Mesendoderm (in vitro differentiated cells): Measurements from ENCODE around the gene PALLD.

Source experiments
- DNase-seq: peaks from one replicate; pipeline ENCODE4 v3.0.0; 2013
- H2AK5ac ChIP-seq: 2 replicates; pipeline ENCODE4 v1.6.1; 2013; ENCODE audit warnings: low read length, inconsistent platforms
- H2BK120ac ChIP-seq: 2 replicates; pipeline ENCODE4 v1.6.1; 2013; ENCODE audit warnings: low read depth, mild to moderate bottlenecking, low read length, moderate library complexity, mixed read lengths
- H2BK15ac ChIP-seq: replicated peaks from 2 replicates; pipeline ENCODE4 v1.6.1; 2013; ENCODE audit warnings: low read depth, mild to moderate bottlenecking, moderate library complexity
- H2BK5ac ChIP-seq: 2 replicates; pipeline ENCODE4 v1.6.1; 2013; ENCODE audit warnings: low read length, inconsistent platforms
- H3K18ac ChIP-seq: 2 replicates; pipeline ENCODE4 v1.6.1; 2013; ENCODE audit warnings: mild to moderate bottlenecking, low read length, mixed read lengths
- H3K23ac ChIP-seq: one replicate; pipeline ENCODE4 v1.6.1; 2013; ENCODE audit warnings: low read length
- H3K27ac ChIP-seq: 2 replicates; pipeline ENCODE4 v1.5.1; 2013; ENCODE audit warnings: low read depth, mild to moderate bottlenecking, inconsistent platforms, low read length, moderate library complexity
- H3K27me3 ChIP-seq: 2 replicates; pipeline ENCODE4 v1.6.1; 2013; ENCODE audit warnings: low read length, control low read depth, mild to moderate bottlenecking, inconsistent platforms; ENCODE audit not compliant: insufficient read depth, poor library complexity
- H3K36me3 ChIP-seq: 2 replicates; pipeline ENCODE4 v1.6.1; 2013; ENCODE audit warnings: low read length, inconsistent platforms; ENCODE audit not compliant: control insufficient read depth, insufficient read depth
- H3K4ac ChIP-seq: one replicate; pipeline ENCODE4 v1.6.1; 2013; ENCODE audit warnings: low read depth, mild to moderate bottlenecking, low read length, moderate library complexity
- H3K4me1 ChIP-seq: 2 replicates; pipeline ENCODE4 v1.6.1; 2013; ENCODE audit warnings: low read depth, low read length, inconsistent platforms; ENCODE audit not compliant: control insufficient read depth
- H3K4me2 ChIP-seq: 2 replicates; pipeline ENCODE4 v1.6.1; 2013; ENCODE audit warnings: low read length
- H3K4me3 ChIP-seq: 2 replicates; pipeline ENCODE4 v1.5.1; 2013; ENCODE audit warnings: mild to moderate bottlenecking, low read length
- H3K56ac ChIP-seq: one replicate; pipeline ENCODE4 v1.6.1; 2013; ENCODE audit warnings: low read length
- H3K79me1 ChIP-seq: 2 replicates; pipeline ENCODE4 v1.6.1; 2013; ENCODE audit warnings: low read length, inconsistent platforms
- H3K79me2 ChIP-seq: 2 replicates; pipeline ENCODE4 v1.6.1; 2013; ENCODE audit warnings: mild to moderate bottlenecking, low read length; ENCODE audit not compliant: control insufficient read depth, insufficient read depth
- H3K9ac ChIP-seq: 2 replicates; pipeline ENCODE4 v1.6.1; 2013; ENCODE audit warnings: low read length, inconsistent platforms
- H4K5ac ChIP-seq: one replicate; pipeline ENCODE4 v1.6.1; 2013; ENCODE audit warnings: low read length
- H4K8ac ChIP-seq: one replicate; pipeline ENCODE4 v1.6.1; 2013; ENCODE audit warnings: low read depth, mild to moderate bottlenecking, control low read depth, low read length, moderate library complexity
- WGBS: extraction: QIAGEN DNeasy Blood & Tissue Kit; methylation state at CpG from one replicate; pipeline ENCODE4 v1.1.7; 2013; ENCODE audit warnings: low lambda C conversion rate, missing lambda C conversion rate; ENCODE audit not compliant: insufficient coverage; ENCODE audit errors: extremely low coverage; 5-methylcytosine and 5-hydroxymethylcytosine counted together

PALLD gene

DNA sequence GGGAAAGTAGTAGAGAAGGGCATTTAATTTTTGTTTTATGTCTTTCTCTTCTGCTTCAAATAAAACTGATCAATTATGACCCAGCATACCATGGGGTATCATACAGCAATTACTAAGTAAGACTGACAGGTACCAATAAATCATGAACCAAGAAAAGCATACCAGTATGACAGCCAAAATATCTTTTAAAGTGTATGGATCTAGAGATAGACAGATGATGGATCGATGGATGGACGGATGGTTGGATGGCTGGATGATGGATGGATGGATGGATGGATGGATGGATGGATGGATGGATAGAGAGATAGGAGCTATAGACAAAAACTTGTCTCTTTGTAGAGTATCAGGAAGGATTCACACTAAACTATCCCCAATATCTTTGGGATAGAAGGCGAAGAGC is 18.0 kb upstream of the PALLD start:
- no peaks in the 10 kb centered on the region for H3K36me3 ChIP-seq
- H2AK5ac ChIP-seq: no peak overlapping the region
- no peak overlapping the region for H2BK15ac ChIP-seq
- H4K5ac ChIP-seq: no peak overlapping the region
- no peak overlapping the region for H2BK120ac ChIP-seq
- no peak overlapping the region for H4K8ac ChIP-seq
- H2BK5ac ChIP-seq: no peak overlapping the region
- H3K23ac ChIP-seq: no peak overlapping the region
- H3K4me1 ChIP-seq: no peaks in the 10 kb centered on the region
- no peak overlapping the region for H3K56ac ChIP-seq
- WGBS: 100% methylated on average over 2 of the region's 3 CpGs
- H3K27ac ChIP-seq: no peak overlapping the region
- H3K79me2 ChIP-seq: no peaks in the 10 kb centered on the region
- no peaks in the 10 kb centered on the region for H3K79me1 ChIP-seq
- no peak overlapping the region for H3K4ac ChIP-seq
- H3K4me2 ChIP-seq: no peak overlapping the region
- H3K4me3 ChIP-seq: no peak overlapping the region
- no peak for DNase-seq
- no peak overlapping the region for H3K18ac ChIP-seq
- no peaks in the 10 kb centered on the region for H3K27me3 ChIP-seq
- no peak overlapping the region for H3K9ac ChIP-seq

GRCh38 chr4:168480931-168481611 is 15.8 kb upstream of the PALLD start:
- Histone ChIP-seq H3K56ac (no peak overlapping the region), H3K27me3 (no peaks in the 10 kb centered on the region), H3K23ac (no peak overlapping the region), H3K79me2 (no peaks in the 10 kb centered on the region), H2BK120ac (no peak overlapping the region), H3K4ac (no peak overlapping the region), H3K4me3 (no peak overlapping the region), H3K4me2 (no peak overlapping the region), H3K9ac (no peak overlapping the region), H3K18ac (no peak overlapping the region), H3K4me1 (no peaks in the 10 kb centered on the region), H2BK15ac (no peak overlapping the region), H2AK5ac (no peak overlapping the region), H3K79me1 (no peaks in the 10 kb centered on the region), H4K8ac (no peak overlapping the region), H3K27ac (no peak overlapping the region), H2BK5ac (no peak overlapping the region), H4K5ac (no peak overlapping the region), H3K36me3 (no peaks in the 10 kb centered on the region)
- WGBS: no CpG with 5 or more reads among the region's 7 CpGs
- no peak for DNase-seq

DNA sequence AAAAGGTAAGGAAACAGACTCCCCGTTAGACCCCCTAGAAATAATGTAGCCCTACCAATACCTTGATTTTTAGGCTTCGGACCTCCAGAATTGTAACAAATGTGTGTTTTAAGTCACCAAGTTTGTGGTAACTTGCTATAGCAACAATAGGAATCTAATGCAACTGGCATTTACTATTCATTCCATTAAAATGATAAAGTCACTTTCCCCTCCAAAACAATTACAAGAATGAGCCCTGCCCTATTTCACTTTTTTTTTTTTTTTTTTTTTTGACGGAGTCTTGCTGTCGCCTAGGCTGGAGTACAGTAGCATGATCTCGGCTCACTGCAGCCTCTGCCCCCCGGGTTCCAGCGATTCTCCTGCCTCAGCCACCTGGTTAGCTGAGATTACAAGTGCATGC is 13.0 kb upstream of the PALLD start:
- Histone ChIP-seq H3K4me2 (no peak overlapping the region), H3K79me1 (no peaks in the 10 kb centered on the region), H3K18ac (no peak overlapping the region), H3K4me3 (no peak overlapping the region), H3K4ac (no peak overlapping the region), H3K23ac (no peak overlapping the region), H3K56ac (no peak overlapping the region), H3K79me2 (no peaks in the 10 kb centered on the region), H3K27me3 (no peaks in the 10 kb centered on the region), H4K5ac (no peak overlapping the region), H3K4me1 (no peaks in the 10 kb centered on the region), H3K36me3 (no peaks in the 10 kb centered on the region), H2BK5ac (no peak overlapping the region), H3K9ac (no peak overlapping the region), H4K8ac (no peak overlapping the region), H3K27ac (no peak overlapping the region), H2BK15ac (no peak overlapping the region), H2AK5ac (no peak overlapping the region), H2BK120ac (no peak overlapping the region)
- DNase-seq: no peak
- WGBS: no CpG with 5 or more reads among the region's 7 CpGs

DNA sequence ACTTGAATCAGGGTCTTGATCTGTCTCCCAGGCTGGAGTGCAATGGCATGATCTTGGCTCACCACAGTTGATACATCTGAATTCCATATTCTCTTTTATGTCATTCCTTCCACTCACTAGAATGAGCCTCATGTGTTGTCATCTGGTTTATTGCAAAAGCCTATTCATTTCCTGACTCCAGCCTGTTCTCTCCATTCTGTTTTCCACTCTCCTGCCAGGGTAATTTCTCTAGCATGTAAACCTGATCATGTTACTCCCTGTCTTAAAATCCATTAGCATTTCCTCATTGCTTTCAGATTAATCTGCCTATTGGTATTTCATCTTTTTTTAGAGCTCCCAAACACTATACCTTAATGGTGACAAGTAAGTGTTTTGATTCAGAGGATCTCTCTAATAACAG is 12.2 kb upstream of the PALLD start:
- Histone ChIP-seq H2BK120ac (no peak overlapping the region), H3K56ac (no peak overlapping the region), H3K4me2 (no peak overlapping the region), H4K5ac (no peak overlapping the region), H3K79me1 (no peaks in the 10 kb centered on the region), H2BK5ac (no peak overlapping the region), H3K79me2 (no peaks in the 10 kb centered on the region), H3K23ac (no peak overlapping the region), H3K27me3 (no peaks in the 10 kb centered on the region), H4K8ac (no peak overlapping the region), H3K4me1 (no peaks in the 10 kb centered on the region), H3K27ac (no peak overlapping the region), H3K4ac (no peak overlapping the region), H3K9ac (no peak overlapping the region), H2AK5ac (no peak overlapping the region), H3K36me3 (no peaks in the 10 kb centered on the region), H3K4me3 (no peak overlapping the region), H2BK15ac (no peak overlapping the region), H3K18ac (no peak overlapping the region)
- DNase-seq: no peak

DNA sequence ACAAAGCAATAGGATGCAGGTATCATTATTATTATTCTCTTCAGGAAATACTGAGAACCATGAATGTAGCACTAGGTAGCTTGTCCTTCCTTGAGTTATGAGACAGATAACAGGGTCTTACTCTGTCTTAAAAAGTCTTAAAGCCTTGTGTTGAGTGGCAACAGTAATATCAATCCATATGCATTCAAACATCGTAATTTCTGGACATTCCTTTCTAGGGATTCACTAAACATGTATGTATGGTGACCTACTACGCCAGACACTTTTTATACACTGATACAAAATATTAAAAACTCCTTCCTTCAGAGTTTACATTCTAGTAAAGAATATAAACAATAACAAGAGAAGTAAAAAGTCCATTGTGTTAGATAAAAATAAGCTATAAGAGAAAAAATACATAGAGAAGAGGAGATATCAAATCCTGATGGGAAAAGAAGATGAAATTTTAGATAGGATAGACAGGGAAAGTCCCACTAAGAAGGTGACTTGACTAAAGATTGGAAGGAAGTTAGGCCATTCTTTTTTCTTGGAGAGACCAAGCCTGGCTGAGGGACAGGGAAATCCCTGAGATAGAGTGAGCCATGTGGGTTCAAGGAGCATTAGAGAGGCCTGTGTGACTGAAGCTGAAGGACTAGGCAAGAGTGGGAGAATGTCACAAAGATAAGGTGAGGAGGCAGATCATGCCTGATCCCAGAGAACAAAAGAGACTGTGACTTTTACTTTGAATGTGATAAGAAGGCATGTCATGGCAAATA is 11.5 kb upstream of the PALLD start:
- H3K4me3 ChIP-seq: no peak overlapping the region
- H3K4me1 ChIP-seq: no peaks in the 10 kb centered on the region
- H3K27ac ChIP-seq: no peak overlapping the region
- H3K79me1 ChIP-seq: no peaks in the 10 kb centered on the region
- WGBS: no CpG with 5 or more reads among the region's 2 CpGs
- no peak overlapping the region for H2BK15ac ChIP-seq
- H3K79me2 ChIP-seq: no peaks in the 10 kb centered on the region
- no peak overlapping the region for H4K8ac ChIP-seq
- no peak overlapping the region for H2AK5ac ChIP-seq
- H3K56ac ChIP-seq: no peak overlapping the region
- peak; percentile 49 for DNase-seq
- no peak overlapping the region for H3K9ac ChIP-seq
- H3K36me3 ChIP-seq: no peaks in the 10 kb centered on the region
- H3K18ac ChIP-seq: no peak overlapping the region
- no peak overlapping the region for H4K5ac ChIP-seq
- H3K4ac ChIP-seq: no peak overlapping the region
- no peaks in the 10 kb centered on the region for H3K27me3 ChIP-seq
- H3K4me2 ChIP-seq: no peak overlapping the region
- H2BK120ac ChIP-seq: no peak overlapping the region
- no peak overlapping the region for H3K23ac ChIP-seq
- H2BK5ac ChIP-seq: no peak overlapping the region

- DNase-seq: peak; percentile 53
- no peak overlapping the region for H3K9ac ChIP-seq
- no peak overlapping the region for H4K8ac ChIP-seq
- H3K79me2 ChIP-seq: no peaks in the 10 kb centered on the region
- H3K79me1 ChIP-seq: no peaks in the 10 kb centered on the region
- H2BK120ac ChIP-seq: no peak overlapping the region
- no CpG with 5 or more reads among the region's 1 CpG for WGBS
- H3K4ac ChIP-seq: no peak overlapping the region
- H3K4me2 ChIP-seq: no peak overlapping the region
- H3K56ac ChIP-seq: no peak overlapping the region
- no peak overlapping the region for H3K4me3 ChIP-seq
- no peaks in the 10 kb centered on the region for H3K4me1 ChIP-seq
- no peak overlapping the region for H3K27ac ChIP-seq
- no peak overlapping the region for H2BK5ac ChIP-seq
- H2BK15ac ChIP-seq: no peak overlapping the region
- H3K36me3 ChIP-seq: no peaks in the 10 kb centered on the region
- no peak overlapping the region for H3K23ac ChIP-seq
- H2AK5ac ChIP-seq: no peak overlapping the region
- H4K5ac ChIP-seq: no peak overlapping the region
- H3K27me3 ChIP-seq: no peaks in the 10 kb centered on the region
- H3K18ac ChIP-seq: no peak overlapping the region
Observed at GRCh38 chr4:168486912-168487281, 10.0 kb upstream of the PALLD start.
